ENCODE measurements around the gene RXFP2.

DNA sequence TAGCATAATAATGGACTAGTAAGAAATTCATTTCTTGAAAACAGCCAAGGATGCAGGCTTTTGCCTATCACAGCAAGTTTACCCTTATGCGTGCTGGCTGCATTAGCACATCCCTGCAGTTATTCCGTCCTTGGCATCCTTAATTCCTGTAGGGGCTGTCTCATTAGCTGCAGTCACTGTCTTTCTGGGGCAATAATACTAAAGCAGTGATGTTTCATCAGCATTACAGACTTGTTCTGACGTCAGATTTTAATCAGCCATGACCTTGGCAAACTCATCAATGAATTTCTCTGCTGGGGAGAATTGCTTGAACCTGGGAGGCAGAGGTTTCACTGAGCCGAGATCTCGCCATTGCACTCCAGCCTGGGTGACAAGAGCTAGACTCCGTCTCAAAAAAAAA is 103.7 kb downstream of the RXFP2 start:
- TF ChIP-seq CTCF (IDR thresholded peaks at IDR 0.05; ENCODE audit: borderline replicate concordance, extremely low read depth, low read length, poor library complexity, severe bottlenecking): no peak
- no peak for TF ChIP-seq EZH2 (IDR thresholded peaks at IDR 0.05; ENCODE audit: borderline replicate concordance, low read depth, low read length, severe bottlenecking)

All from DND-41 (cell line).